ENCODE results near the gene LARP4B. TPM values are rescaled to one million over a fixed set of nuclear protein-coding genes. Genes with fewer than 3 reads are reported as not detected.

LARP4B gene
- total RNA-seq, 1 donor from 2014 or later: 101 TPM

GRCh38 chr10:962342-962741, 30.8 kb upstream of the LARP4B start:
- Histone ChIP-seq H3K27ac (ENCODE audit: low read depth, low read length) (no peak overlapping the region), H3K9me3 (ENCODE audit: insufficient read depth, low read depth, low read length) (no peaks in the 10 kb centered on the region), H3K4me1 (ENCODE audit: insufficient read depth, low read length) (no peaks in the 10 kb centered on the region), H3K9ac (ENCODE audit: low read length) (no peak overlapping the region), H4K20me1 (ENCODE audit: insufficient read depth, low read length) (no peaks in the 10 kb centered on the region), H3K4me2 (ENCODE audit: low read length) (no peak overlapping the region), H3K4me3 (ENCODE audit: insufficient read depth, low read depth, low read length) (no peak overlapping the region), H3K79me2 (ENCODE audit: insufficient read depth, low read length) (no peaks in the 10 kb centered on the region), H2AFZ (ENCODE audit: low read depth, low read length) (no peak overlapping the region), H3K36me3 (ENCODE audit: insufficient read depth, low read length) (no peaks in the 10 kb centered on the region), H3K27me3 (ENCODE audit: insufficient read depth, low read length) (no peaks in the 10 kb centered on the region)
- Mint-ChIP-seq H3K9me3 (ENCODE audit: unreplicated experiment) (peaks cover 9% of the 10 kb centered on the region), H3K27me3 (ENCODE audit: low read depth, unreplicated experiment) (peaks cover 21% of the 10 kb centered on the region), H3K27ac (ENCODE audit: unreplicated experiment) (no peak overlapping the region), H3K4me3 (ENCODE audit: unreplicated experiment) (no peak overlapping the region), H3K4me1 (ENCODE audit: low read depth, unreplicated experiment) (peaks cover 3% of the 10 kb centered on the region), H3K36me3 (ENCODE audit: low read depth, unreplicated experiment) (no peaks in the 10 kb centered on the region)
- TF ChIP-seq CTCF (IDR thresholded peaks at IDR 0.05; ENCODE audit: insufficient read depth, low read depth, low read length) (no peak), EZH2 (IDR thresholded peaks at IDR 0.05; ENCODE audit: insufficient read depth, low read length) (no peak)
- no peak for DNase-seq (ENCODE audit: low read depth)
- no peak for FAIRE-seq

GRCh38 chr10:958856-959255, 27.4 kb upstream of the LARP4B start:
- Histone ChIP-seq H3K9ac (ENCODE audit: low read length) (no peak overlapping the region), H3K4me1 (ENCODE audit: insufficient read depth, low read length) (no peaks in the 10 kb centered on the region), H3K4me2 (ENCODE audit: low read length) (no peak overlapping the region), H3K9me3 (ENCODE audit: insufficient read depth, low read depth, low read length) (no peaks in the 10 kb centered on the region), H2AFZ (ENCODE audit: low read depth, low read length) (no peak overlapping the region), H3K27me3 (ENCODE audit: insufficient read depth, low read length) (peaks cover 4% of the 10 kb centered on the region), H3K4me3 (ENCODE audit: insufficient read depth, low read depth, low read length) (no peak overlapping the region), H3K36me3 (ENCODE audit: insufficient read depth, low read length) (no peaks in the 10 kb centered on the region), H4K20me1 (ENCODE audit: insufficient read depth, low read length) (no peaks in the 10 kb centered on the region), H3K27ac (ENCODE audit: low read depth, low read length) (no peak overlapping the region), H3K79me2 (ENCODE audit: insufficient read depth, low read length) (no peaks in the 10 kb centered on the region)
- H3K36me3 Mint-ChIP-seq (ENCODE audit: low read depth, unreplicated experiment): no peaks in the 10 kb centered on the region
- peaks cover 22% of the 10 kb centered on the region for H3K27me3 Mint-ChIP-seq (ENCODE audit: low read depth, unreplicated experiment)
- peaks cover 9% of the 10 kb centered on the region for H3K9me3 Mint-ChIP-seq (ENCODE audit: unreplicated experiment)
- no peak for DNase-seq (ENCODE audit: low read depth)
- no peak for FAIRE-seq
- no peak overlapping the region for H3K4me3 Mint-ChIP-seq (ENCODE audit: unreplicated experiment)
- TF ChIP-seq EZH2 (IDR thresholded peaks at IDR 0.05; ENCODE audit: insufficient read depth, low read length) (no peak), CTCF (IDR thresholded peaks at IDR 0.05; ENCODE audit: insufficient read depth, low read depth, low read length) (no peak)
- peaks cover 1% of the 10 kb centered on the region for H3K4me1 Mint-ChIP-seq (ENCODE audit: low read depth, unreplicated experiment)
- no peak overlapping the region for H3K27ac Mint-ChIP-seq (ENCODE audit: unreplicated experiment)

GRCh38 chr10:958106-958505, 26.6 kb upstream of the LARP4B start:
- Histone ChIP-seq H3K4me2 (ENCODE audit: low read length) (no peak overlapping the region), H3K9me3 (ENCODE audit: insufficient read depth, low read depth, low read length) (no peaks in the 10 kb centered on the region), H2AFZ (ENCODE audit: low read depth, low read length) (no peak overlapping the region), H3K4me3 (ENCODE audit: insufficient read depth, low read depth, low read length) (no peak overlapping the region), H3K4me1 (ENCODE audit: insufficient read depth, low read length) (no peaks in the 10 kb centered on the region), H3K9ac (ENCODE audit: low read length) (no peak overlapping the region), H3K27ac (ENCODE audit: low read depth, low read length) (no peak overlapping the region), H3K27me3 (ENCODE audit: insufficient read depth, low read length) (peaks cover 4% of the 10 kb centered on the region), H3K36me3 (ENCODE audit: insufficient read depth, low read length) (no peaks in the 10 kb centered on the region), H4K20me1 (ENCODE audit: insufficient read depth, low read length) (no peaks in the 10 kb centered on the region), H3K79me2 (ENCODE audit: insufficient read depth, low read length) (no peaks in the 10 kb centered on the region)
- H3K27ac Mint-ChIP-seq (ENCODE audit: unreplicated experiment): no peak overlapping the region
- no peaks in the 10 kb centered on the region for H3K36me3 Mint-ChIP-seq (ENCODE audit: low read depth, unreplicated experiment)
- peaks cover 1% of the 10 kb centered on the region for H3K4me1 Mint-ChIP-seq (ENCODE audit: low read depth, unreplicated experiment)
- no peak for DNase-seq (ENCODE audit: low read depth)
- peaks cover 24% of the 10 kb centered on the region for H3K27me3 Mint-ChIP-seq (ENCODE audit: low read depth, unreplicated experiment)
- H3K4me3 Mint-ChIP-seq (ENCODE audit: unreplicated experiment): no peak overlapping the region
- TF ChIP-seq EZH2 (IDR thresholded peaks at IDR 0.05; ENCODE audit: insufficient read depth, low read length) (no peak), CTCF (IDR thresholded peaks at IDR 0.05; ENCODE audit: insufficient read depth, low read depth, low read length) (no peak)
- no peak for FAIRE-seq
- H3K9me3 Mint-ChIP-seq (ENCODE audit: unreplicated experiment): peaks cover 8% of the 10 kb centered on the region

Measured in astrocyte (in vitro differentiated cells and primary cell).